NCI-H2081 (cell line): ENCODE data around the gene LCAT.
"Not testable (repeated sequence)": the region's sequence is repeated elsewhere in the genome, so short reads cannot be mapped to it uniquely, and the experiment has no call there.

Experiments
- DNase-seq, 2 experiments: peaks; one replicate each; lab custom pipeline; 2025; lab: John Stamatoyannopoulos, UW

The LCAT gene

GRCh38 chr16:67931712-67932461, 12.0 kb downstream of the LCAT start, which contains the start of gene CTRL:
Gene CTRL (minus strand): TSS chr16:67931862. CDS start chr16:67931852, 10 bp downstream.
- no peak for DNase-seq

GRCh38 chr16:67930678-67931211, 13.2 kb downstream of the LCAT start:
- DNase-seq, result no peak

GRCh38 chr16:67930191-67930590, 13.7 kb downstream of the LCAT start:
- no peak for DNase-seq

GRCh38 chr16:67928561-67929364, 15.2 kb downstream of the LCAT start:
- DNase-seq, result peak; percentile 64 to 70

- no peak for DNase-seq
Observed at GRCh38 chr16:67928147-67928546, 15.8 kb downstream of the LCAT start.

DNA sequence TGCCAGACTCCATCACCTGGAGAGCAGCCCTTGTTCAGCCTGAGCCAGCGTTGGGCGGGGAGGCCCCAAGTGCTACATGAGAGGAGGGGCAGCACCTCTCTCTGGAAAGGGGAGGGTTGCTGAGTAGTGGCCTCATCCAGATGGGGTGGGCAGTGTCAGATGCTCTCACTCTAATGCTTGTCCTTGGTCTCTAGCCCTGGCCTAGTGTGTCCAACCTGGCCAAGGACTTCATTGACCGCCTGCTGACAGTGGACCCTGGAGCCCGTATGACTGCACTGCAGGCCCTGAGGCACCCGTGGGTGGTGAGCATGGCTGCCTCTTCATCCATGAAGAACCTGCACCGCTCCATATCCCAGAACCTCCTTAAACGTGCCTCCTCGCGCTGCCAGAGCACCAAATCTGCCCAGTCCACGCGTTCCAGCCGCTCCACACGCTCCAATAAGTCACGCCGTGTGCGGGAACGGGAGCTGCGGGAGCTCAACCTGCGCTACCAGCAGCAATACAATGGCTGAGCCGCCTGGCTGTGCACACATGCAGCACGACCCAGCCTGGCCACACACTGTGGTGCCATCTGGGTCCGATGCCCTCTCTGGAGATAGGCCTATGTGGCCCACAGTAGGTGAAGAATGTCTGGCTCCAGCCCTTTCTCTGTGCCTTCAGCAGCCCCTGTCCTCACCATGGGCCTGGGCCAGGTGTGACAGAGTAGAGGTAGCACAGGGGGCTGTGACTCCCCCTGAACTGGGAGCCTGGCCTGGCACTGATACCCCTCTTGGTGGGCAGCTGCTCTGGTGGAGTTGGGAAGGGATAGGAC, 16.6 kb downstream of the LCAT start:
- no peak for DNase-seq

GRCh38 chr16:67926181-67926750, 17.7 kb downstream of the LCAT start:
- DNase-seq, result peak; percentile 82 to 93

- no peak for DNase-seq
Observed at GRCh38 chr16:67924140-67924906, 19.6 kb downstream of the LCAT start.

DNA sequence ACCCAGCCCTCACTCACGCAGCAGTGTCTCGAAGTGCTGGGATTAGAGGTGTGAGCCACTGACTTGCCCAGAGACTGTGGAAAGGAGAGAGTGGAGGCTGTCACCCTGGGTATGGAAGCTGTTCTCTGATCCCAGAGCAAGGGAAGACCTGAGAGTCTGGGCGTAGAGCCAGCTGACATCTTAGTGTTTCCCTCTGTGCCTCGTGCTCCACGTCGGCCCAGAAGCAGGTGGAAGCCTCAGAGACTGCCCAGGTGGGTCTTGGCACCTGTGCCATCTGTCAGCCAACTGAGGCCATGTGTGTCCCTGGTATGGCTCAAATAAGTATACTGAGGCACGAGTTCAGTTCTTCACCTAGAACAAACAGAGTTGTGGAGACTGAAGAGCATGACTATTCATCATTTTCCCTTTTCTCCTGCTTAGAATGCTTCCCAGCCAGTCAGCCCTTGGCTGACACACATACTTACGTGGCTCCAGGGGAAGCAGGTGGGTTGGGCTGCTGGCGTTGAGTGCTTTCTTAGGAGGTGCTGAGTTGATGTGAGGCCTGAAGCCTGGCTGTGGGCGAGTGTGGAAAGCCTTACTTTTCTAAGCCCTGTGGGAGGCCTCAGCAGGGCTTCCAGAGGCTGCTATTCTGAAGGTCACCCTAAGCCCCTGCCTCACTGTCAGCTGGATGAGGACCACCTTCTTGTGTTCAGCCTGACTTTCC, 20.4 kb downstream of the LCAT start:
- DNase-seq, result peak in 1 of 2 experiments; percentile 59

DNA sequence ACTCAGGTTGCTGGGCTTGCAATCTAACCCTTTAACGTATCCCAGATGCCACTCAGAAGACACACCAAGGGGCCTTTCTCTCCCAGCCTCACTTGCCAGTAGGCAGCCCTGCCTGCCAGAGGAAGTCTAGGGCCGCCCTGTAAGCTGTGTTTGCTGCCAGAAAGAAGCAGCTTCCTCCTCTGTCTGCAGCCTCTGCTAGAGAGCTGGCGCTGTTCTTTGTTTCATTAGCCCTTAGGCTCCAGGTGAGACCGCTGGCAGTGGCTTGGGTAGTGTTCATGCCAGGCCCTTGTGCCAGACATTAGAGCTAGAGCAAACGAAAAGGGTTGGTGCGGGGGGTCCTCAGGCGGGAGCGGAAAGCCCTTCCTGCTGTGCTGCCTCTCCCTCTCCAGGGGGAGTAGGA, 21.2 kb downstream of the LCAT start:
- peak; percentile 79 to 89 for DNase-seq

DNA sequence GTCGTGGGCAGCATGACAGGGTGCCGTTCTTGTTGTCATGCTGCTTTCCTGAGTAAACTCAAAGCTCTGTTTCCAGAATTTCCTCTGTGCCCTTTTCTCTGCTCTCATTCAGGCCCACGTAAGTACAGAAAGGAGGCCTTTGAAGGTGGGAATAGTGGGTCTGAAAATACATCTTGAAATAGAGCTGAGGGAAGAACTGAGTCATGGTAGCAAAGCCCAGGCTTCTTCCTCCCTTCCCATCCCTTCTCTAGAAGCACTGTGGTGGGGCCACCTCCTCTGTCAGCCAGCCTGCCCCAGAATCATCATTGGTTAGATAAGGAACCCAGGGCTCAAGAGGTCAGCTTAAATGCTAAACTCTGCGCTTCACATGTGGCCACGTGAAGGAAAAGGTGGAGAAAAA, 21.7 kb downstream of the LCAT start:
- DNase-seq, result no peak

DNA sequence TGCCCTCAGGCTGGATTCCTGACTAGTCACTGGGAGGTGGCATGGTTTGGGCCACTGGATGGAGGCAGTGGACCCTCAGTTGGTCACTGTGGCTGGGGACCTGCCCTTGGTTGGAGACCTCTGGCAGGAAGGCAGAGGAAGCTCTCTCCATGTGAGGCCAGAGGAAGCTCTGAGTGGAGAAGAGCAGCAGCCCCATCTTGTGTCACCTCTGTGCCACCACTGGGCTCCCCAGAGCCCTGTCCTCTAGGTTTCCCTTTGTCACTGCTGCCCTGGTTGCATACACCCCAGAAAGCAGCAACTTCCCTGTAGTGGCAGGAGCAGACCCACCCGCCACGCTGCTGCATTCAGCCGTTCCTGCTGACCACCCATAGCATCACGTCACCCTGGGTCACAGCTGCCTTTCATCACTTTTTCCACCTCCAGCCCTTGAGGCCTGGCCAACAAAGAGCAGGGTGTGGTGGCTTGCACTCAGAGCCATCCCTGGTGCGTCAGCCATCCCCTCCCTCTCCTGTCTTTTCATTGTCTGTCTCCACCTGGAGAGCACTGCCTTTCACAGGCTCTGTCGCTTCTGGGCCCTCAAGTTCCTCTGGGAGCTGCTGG, 24.2 kb downstream of the LCAT start:
- no peak for DNase-seq

- DNase-seq, result no peak
Observed at GRCh38 chr16:67917852-67918236, 26.1 kb downstream of the LCAT start.

- no peak for DNase-seq
Observed at GRCh38 chr16:67917140-67917851, 26.6 kb downstream of the LCAT start.

GRCh38 chr16:67915831-67916723, 27.8 kb downstream of the LCAT start:
- DNase-seq, result no peak

DNA sequence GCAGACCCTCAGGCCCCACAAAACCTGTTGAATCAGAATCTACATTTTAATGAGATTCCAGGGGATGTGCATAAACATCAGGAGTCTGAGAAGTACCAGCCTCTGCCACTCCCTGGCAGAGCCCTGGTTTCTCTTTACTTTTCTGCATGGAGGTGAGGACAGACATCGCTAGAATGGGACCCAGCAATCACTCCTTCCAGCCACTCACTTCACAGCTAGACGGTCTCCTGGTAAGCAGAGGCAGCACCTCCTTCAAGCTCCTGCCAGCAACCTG, 28.5 kb downstream of the LCAT start:
- DNase-seq, result not testable (repeated sequence)

GRCh38 chr16:67914758-67915495, 29.0 kb downstream of the LCAT start:
- no peak for DNase-seq

- peak in 1 of 2 experiments; percentile 52 for DNase-seq
Observed at GRCh38 chr16:67910158-67910557, 33.8 kb downstream of the LCAT start.
